Measurements from ENCODE around the gene TRAPPC3. TPM values are rescaled to one million over a fixed set of nuclear protein-coding genes. Genes with fewer than 3 reads are reported as not detected.

The TRAPPC3 gene
- total RNA-seq, 1 donor, result 80.8 TPM

Small RNAs within 50 kb of the gene (small RNA-seq; reads per million reads assigned to genes)
- gene RN7SL131P, result not detected

Other genes starting within 250 kb of the TRAPPC3 start
- gene AGO3, start 218.4 kb downstream of the TRAPPC3 start, total RNA-seq (ENCODE audit: low replicate concordance), result 8.3 and 17.5 TPM in 2 replicates
- 0.18 and 2.1 TPM in 2 replicates for gene TEKT2, start 65.4 kb downstream of the TRAPPC3 start, total RNA-seq (ENCODE audit: low replicate concordance)
- gene ADPRS, start 60.6 kb downstream of the TRAPPC3 start, total RNA-seq (ENCODE audit: low replicate concordance), result 21.1 and 25.5 TPM in 2 replicates
- gene COL8A2, start 24.3 kb downstream of the TRAPPC3 start, total RNA-seq (ENCODE audit: low replicate concordance), result 11.0 and 20.9 TPM in 2 replicates
- 114 and 180 TPM in 2 replicates for gene MAP7D1, start 6.7 kb upstream of the TRAPPC3 start, total RNA-seq (ENCODE audit: low replicate concordance)
- gene THRAP3, start 75.0 kb upstream of the TRAPPC3 start, total RNA-seq (ENCODE audit: low replicate concordance), result 47.8 and 130 TPM in 2 replicates
- 5.2 and 9.3 TPM in 2 replicates for gene SH3D21, start 156.9 kb upstream of the TRAPPC3 start, total RNA-seq (ENCODE audit: low replicate concordance)
- gene EVA1B, start 174.2 kb upstream of the TRAPPC3 start, total RNA-seq (ENCODE audit: low replicate concordance), result 167 and 366 TPM in 2 replicates
- gene STK40, start 236.4 kb upstream of the TRAPPC3 start, total RNA-seq (ENCODE audit: low replicate concordance), result 7.0 and 12.9 TPM in 2 replicates
- gene LSM10, start 248.4 kb upstream of the TRAPPC3 start, total RNA-seq (ENCODE audit: low replicate concordance), result 3.9 and 9.5 TPM in 2 replicates

Measured in fibroblast of the aortic adventitia (primary cell).